ENCODE data around the gene RAB40A.
"Not testable (repeated sequence)": the region's sequence is repeated elsewhere in the genome, so short reads cannot be mapped to it uniquely, and the experiment has no call there.

Gene RAB40A

DNA sequence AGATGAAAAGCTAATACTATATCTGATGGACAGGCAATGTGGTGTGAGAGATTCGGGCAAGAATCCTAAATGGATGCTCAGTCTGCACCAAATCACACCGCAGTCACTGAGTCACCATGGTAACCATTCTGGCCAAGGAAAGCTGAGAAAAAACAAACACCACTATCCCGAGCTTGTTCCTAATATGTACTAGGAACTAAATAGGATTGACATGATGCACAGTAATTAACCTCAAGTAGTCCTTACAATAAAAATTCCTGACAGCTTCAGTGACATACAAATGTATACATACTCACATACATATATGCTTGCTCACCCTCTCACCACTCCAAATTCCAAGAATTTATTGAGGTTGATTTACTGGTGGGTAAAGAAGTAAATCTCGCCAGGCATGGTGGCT, 1.1 kb upstream of the RAB40A start:
- no peak for DNase-seq

DNA sequence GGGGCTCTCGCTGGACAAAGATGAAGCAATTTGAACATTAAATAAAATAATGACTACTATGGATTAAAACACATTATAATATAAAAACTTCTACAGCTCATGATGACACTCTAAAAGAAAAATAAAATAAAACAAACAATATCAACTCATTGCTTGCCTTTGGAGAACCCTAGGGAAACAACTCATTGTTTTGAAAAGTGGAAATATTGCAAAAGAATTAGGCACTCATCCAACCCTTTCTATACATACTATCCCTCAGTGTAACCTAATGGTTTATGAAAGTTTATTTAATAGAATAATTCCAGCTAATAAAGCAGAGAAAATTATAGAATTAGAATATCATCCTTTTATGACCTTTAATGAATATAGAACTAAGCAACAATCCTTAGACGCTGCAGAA, 718 bp downstream of the RAB40A start:
- no peak for DNase-seq

DNA sequence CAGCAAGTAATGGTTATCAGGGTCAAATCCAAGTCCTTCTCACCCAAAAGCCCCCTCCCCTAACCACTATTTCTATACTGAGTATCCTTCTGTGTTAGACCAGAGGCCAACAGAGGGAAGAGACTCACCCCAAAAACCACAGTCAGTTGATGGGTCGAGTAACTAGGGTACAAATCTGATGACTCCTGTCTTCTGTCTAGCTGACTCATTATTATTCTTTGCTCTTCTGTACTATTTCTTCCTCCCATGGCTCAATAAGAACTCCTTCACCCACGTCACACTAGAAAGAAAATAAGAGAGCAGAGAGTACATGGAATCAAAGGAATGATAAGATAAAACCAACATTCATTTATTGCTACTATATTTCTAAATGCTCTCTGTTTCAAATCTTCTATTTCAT, 2.0 kb downstream of the RAB40A start:
- no peak for DNase-seq

- DNase-seq = no peak
Measured at GRCh38 chrX:103513476-103514108, 5.7 kb downstream of the RAB40A start.

DNA sequence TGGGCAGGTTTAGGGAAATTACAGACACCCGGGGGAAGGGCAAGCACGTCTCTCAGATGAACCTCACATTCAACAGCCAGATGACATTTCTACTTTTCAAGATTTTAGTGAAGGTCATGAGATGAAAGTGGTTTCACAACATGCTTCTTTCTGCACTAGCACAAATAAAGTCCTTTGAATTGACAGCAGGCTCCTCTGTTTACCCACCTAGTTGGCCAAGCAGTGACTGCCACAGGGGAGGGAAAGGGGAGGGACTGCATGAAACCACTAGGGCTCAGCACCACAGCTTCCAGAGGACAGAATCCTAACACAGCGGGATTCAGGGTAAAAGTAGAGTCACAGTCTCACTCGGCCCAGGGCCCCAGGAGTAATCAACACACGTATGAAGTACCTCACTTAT, 6.2 kb downstream of the RAB40A start:
- DNase-seq = no peak

GRCh38 chrX:103510031-103510430, 9.3 kb downstream of the RAB40A start:
- DNase-seq = no peak

DNA sequence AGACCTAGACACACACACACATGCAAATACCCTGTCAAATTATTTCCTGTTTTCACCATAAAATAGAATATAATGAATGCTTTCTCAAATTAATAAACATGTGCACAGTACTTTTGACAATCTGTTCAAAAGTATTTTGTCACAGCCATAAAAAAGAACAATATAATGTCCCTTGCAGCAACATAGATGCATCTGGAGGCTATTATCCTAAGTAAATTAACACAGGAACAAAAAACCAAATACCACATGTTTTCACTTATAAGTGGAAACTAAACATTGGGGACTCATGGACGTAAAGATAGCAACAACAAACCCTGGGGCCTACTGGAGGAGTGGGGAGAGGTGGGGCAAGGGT, 15.5 kb downstream of the RAB40A start:
- DNase-seq = no peak

GRCh38 chrX:103503163-103503852, 16.0 kb downstream of the RAB40A start:
- DNase-seq = no peak

DNA sequence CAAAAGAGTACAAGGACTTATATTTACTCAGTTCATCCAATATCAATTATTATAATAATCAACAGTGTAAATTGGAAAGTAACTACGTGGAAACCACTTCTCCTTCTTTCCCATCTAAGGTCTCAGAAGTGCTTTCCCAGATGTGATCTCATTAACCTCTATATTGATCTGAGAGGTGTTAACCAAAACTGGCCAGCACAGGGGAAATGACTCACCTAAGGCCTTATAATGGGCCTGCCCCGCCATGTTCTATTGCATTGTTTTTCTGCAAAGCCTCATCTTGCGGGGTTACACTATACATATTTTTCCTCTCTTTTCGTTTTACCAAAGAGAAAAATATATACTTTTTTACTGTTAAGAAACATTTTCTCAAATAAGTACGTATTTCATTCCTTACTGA, 20.5 kb downstream of the RAB40A start:
- no peak for DNase-seq

DNA sequence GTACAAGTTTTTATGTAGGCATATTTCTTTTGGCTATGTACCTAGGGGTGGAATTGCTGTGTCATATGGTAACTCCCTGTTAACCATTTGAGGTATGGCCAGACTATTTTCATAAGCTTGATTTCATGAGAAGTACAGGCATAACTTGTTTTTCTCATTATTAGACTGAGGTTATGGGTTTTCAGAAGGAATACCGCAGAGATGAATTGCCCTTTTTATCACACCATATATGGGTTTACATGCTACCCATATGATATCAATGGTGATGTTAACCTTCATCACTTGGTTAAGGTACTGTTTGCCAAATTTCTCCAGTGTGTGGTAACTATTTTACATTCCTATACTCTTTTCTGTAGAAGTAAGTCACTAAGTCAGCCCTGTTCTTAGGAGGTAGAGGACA, 23.5 kb downstream of the RAB40A start:
- DNase-seq = no peak

GRCh38 chrX:103493578-103493977, 25.7 kb downstream of the RAB40A start:
- not testable (repeated sequence) for DNase-seq

DNA sequence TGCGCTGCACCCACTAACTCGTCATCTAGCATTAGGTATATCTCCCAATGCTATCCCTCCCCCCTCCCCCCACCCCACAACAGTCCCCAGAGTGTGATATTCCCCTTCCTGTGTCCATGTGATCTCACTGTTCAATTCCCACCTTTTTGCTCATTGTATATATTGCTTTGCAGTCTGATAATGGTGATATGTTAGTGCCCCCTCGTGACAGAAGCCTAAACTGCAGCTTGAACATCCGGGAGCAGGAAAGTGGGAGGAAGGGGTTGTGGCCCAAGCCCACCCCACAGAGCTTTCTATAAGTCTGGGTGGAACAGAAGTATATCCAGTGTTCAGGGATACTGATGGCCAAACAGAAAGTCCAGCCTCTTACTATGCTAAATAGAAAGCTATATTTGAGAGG, 29.6 kb downstream of the RAB40A start:
- peak; percentile 50 for DNase-seq

DNA sequence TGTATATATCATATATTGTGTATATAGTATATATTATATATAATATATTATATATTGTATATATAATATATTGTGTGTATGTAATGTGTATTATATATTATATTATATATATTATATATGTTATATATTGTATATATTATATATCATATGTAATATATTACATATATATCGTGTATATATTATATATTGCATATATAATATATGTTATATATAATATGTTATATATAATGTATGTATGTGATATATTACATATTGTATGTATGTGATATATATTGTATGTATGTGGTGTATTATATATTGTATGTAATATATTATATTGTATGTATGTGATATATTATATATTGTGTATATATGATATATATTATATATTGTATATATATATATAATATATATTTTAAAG, 30.5 kb downstream of the RAB40A start:
- no peak for DNase-seq

DNA sequence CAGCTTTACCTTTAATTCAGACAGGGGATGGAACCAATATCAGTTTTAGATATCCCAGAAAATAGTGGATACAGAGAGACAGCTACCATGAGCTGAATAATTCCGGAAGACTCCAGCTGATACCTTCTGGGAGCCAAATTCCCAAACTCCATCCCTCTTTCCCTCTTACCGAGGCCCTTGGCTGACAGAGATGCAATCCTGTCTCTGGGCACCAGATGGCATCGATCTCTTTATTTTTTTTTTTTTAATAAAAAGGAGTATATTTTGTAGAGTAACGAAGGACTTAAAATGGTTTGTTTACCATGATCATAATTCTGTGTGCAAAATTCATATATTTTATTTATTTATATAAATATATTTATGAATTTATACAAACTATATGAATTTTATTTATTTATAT, 31.0 kb downstream of the RAB40A start:
- DNase-seq = no peak

GRCh38 chrX:103483720-103484119, 35.6 kb downstream of the RAB40A start:
- DNase-seq = no peak

- DNase-seq = no peak
Measured at GRCh38 chrX:103480526-103480925, 38.8 kb downstream of the RAB40A start.

- DNase-seq = no peak
Measured at GRCh38 chrX:103477496-103477895, 41.8 kb downstream of the RAB40A start.

DNA sequence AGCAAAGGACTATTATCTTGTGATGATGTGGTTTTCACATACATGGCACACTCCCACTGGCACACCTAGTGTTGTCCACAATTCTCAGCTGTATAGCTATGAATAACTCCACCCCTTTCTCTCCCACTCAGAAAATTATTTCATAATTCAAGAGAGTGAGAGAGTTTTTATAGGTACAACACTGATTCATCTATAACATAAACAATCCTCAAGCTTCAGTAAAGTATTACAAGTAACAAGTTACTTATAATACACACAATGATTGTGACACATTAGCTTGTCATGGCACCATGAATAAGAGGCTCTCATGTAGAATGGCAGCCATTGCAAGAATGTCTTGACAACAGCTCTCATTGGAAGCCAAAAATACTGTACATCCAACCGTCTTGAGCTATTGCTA, 43.9 kb downstream of the RAB40A start:
- DNase-seq = no peak

DNA sequence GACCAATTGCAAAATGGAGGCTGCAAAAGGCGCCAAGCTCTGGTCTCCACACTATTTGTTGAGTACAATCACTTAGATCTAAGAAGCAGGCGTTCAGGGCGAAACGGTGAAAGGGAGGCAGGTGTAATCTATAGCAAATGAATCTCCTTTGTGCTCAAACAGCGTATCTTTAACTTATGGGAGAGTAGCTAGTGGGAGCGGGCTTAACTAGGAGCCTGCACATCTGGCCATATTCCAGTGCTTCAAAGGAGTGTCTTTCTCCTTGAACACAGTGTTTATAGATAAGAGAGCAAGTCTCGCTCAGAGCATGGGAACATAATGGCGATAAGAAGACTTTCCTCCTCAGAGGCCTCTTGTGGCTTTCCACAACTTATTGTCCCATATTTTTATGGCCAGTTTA, 49.3 kb downstream of the RAB40A start:
- DNase-seq = peak; percentile 72

DNA sequence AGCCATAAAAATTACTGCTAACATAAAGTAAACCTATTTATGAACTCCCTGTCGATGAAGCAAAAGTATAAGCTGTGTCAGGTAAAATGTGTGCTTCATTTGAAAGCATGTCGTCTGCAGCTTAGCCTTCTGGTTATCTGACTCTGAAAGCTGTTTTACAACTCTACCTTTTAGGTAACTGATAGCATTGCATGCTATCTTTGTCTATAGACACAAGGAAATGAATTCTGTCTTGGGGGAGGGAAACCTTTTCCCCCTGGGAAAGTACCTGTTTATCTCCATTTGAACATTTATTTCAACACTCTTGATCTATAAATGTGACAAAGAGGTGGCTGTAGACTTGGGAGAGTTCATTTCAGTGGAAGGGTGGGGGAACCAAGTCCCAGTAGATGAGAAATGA, 51.4 kb downstream of the RAB40A start:
- DNase-seq = peak; percentile 36

GRCh38 chrX:103467156-103467555, 52.1 kb downstream of the RAB40A start:
- DNase-seq = no peak

DNA sequence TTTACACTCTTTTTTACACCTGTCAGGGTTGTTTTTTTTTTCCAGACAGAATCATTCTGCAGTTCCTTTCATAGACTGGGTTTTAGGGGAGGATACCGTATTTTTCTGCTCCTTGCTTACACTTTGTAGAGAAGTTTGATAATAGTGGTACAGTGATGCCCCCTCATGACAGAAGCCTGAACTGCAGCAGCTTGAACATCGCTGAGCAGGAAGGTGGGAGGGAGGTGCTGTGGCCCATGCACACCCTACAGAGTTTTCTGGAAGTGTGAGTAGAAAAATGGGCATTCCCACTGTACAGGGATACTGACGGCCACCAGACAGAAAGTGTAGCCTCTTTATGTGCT, 54.5 kb downstream of the RAB40A start:
- peak; percentile 80 for DNase-seq

- peak; percentile 63 for DNase-seq
Measured at GRCh38 chrX:103464072-103464773, 55.1 kb downstream of the RAB40A start.

DNA sequence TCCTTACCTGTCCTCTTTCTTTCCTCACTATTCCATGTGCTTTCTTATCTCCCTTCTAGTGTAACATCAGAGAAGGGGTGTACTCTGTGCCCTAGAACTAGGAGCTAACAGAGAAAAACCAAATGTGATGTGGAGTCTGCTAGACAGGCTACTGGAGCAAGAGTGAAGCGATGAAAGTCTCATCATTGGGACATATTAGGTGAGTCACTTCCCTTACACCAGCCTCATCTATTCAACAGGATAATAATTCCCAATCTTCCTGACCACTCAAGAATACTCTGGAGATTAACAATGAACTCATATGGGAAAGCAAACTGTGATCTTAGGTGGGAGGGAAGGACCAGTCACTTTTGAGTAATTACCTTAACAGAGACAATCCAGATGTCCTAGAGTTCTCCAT, 58.1 kb downstream of the RAB40A start:
- no peak for DNase-seq
